NCI-H2107 treated with DMSO at 0.1 percent for 48 hours (cell line): ENCODE measurements around the gene GLB1L3.
A peak's percentile ranks its signal among the peaks of the same experiment; 100 is the strongest.

ENCODE experiments used
- DNase-seq: peaks from one replicate; lab custom pipeline; 2025; ENCODE audit not compliant: unreplicated experiment; lab: John Stamatoyannopoulos, UW

Gene GLB1L3, protein sequence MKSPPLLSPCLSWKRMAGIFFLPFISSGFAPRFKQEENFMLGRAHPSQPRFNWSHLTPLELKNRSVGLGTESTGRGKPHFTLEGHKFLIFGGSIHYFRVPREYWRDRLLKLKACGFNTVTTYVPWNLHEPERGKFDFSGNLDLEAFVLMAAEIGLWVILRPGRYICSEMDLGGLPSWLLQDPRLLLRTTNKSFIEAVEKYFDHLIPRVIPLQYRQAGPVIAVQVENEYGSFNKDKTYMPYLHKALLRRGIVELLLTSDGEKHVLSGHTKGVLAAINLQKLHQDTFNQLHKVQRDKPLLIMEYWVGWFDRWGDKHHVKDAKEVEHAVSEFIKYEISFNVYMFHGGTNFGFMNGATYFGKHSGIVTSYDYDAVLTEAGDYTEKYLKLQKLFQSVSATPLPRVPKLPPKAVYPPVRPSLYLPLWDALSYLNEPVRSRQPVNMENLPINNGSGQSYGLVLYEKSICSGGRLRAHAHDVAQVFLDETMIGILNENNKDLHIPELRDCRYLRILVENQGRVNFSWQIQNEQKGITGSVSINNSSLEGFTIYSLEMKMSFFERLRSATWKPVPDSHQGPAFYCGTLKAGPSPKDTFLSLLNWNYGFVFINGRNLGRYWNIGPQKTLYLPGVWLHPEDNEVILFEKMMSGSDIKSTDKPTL

GRCh38 chr11:134275534-134276395 is at the start of gene GLB1L3:
GLB1L3 (plus strand) TSS chr11:134276379; CDS start chr11:134276741, 362 bp downstream.
- peak; percentile 52 for DNase-seq

GRCh38 chr11:134226806-134227325 is 49.3 kb upstream of the GLB1L3 start:
- no peak for DNase-seq

DNA sequence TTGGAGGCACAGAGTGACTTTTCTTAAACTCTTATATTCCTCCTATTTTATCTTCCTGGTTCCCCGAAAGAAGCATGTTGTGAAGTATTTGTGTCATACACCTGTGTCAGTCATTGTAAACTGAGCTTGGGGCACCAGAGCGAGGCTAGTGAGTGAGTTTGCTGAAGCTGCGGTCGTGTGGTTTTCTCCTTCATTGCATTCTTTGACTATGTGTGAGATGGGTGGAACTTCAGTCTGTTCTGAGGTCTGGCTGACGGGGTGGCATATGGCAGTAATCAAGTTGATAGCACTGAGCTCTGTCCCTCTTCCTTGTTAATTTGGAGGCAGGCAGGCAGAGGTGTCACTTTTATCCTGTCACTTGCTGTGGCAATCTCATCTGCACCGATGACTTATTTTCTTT is 47.6 kb upstream of the GLB1L3 start:
- DNase-seq, result no peak

GRCh38 chr11:134229126-134229790 is 46.9 kb upstream of the GLB1L3 start:
- DNase-seq, result no peak

DNA sequence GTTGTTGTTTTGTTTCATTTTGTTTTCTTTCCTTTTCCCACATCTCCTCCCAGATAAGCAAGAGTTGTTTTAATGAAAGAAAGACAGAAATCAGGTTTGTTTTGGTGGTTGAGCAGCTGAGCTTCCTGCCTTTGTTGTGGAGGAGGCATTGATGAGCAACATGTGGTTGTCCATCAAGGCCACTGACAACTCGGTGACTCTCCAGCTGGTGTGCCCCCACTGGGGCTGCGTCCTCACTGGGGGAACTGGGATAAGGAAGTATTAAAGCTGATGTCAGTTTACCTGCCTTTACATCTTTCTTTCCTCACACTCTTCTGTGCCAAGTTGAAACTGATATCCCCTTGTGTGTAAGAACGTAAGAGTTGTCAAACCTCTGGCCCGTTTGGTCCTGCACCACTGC is 45.8 kb upstream of the GLB1L3 start:
- DNase-seq, result no peak

DNA sequence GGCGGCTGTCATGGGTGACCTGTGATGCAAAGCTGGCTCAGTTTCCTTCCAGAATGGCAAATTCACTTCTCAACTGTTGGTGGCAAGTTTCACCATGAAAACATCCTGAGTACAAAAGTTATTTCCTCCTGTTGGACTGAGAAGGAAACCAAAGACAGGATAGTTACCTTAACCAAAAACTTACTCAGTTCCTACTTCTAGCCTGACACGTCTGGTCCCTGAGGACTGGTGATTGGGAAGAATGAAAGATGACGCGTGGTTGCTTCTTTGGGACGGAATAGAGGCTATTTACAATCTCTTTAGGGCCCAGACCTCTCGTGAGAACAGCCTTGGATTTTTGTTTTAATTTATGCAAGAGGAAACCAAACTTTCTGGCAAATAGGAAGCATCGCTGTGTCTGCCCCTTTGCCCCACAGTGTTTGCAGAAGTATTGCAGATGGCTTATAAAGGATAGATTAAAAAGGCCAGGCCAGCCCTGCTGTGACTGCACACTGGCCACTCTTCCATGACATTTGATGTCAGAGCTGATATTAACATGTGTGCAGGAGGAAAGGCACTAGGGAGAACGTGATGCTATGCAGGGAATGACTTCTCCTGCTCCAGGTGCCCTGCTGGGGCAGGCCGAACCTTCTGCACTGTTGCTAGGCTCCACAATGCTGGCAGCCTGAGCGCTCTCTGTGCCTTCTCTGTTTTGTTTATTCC is 44.1 kb upstream of the GLB1L3 start:
- DNase-seq, result no peak

DNA sequence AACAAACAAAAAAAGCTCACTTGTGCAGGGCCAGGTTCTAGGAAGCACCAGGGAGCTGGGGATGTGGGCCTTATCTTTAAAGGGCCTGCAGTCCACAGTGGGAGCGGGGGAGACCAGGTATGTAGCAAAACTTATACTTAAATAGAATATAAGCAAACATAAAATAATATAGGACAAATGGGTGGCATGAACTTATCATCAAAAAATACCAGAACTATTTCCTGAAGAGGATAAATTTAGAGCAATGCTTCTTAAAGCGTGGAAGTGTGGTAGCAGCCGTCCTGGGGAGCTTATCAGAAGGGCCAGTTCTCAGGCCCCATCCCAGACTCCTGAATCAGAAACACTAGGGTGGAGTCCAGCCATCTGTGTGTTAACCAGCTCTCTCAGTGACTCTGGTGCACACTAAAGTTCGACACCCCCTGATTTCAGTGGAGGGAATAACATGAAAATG is 42.4 kb upstream of the GLB1L3 start:
- DNase-seq, result no peak

DNA sequence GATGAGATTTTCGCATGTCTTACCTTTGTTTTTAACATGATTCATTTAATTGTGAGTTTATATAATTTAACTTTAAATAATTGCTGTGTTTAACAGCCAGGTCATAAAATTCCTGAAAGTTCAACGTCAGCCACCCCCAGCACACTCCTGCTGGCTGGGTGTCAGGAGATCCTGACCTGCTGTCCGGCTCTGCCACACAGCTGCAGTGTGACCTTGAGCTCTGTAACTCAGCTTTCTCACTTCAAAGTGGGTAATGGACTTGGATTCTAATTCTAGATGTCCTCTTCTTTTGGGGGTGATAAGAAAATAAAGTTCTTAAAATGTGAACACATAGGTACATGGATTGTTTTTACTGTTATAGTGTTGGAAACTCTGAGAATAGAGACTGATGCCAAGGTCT is 40.8 kb upstream of the GLB1L3 start:
- no peak for DNase-seq

DNA sequence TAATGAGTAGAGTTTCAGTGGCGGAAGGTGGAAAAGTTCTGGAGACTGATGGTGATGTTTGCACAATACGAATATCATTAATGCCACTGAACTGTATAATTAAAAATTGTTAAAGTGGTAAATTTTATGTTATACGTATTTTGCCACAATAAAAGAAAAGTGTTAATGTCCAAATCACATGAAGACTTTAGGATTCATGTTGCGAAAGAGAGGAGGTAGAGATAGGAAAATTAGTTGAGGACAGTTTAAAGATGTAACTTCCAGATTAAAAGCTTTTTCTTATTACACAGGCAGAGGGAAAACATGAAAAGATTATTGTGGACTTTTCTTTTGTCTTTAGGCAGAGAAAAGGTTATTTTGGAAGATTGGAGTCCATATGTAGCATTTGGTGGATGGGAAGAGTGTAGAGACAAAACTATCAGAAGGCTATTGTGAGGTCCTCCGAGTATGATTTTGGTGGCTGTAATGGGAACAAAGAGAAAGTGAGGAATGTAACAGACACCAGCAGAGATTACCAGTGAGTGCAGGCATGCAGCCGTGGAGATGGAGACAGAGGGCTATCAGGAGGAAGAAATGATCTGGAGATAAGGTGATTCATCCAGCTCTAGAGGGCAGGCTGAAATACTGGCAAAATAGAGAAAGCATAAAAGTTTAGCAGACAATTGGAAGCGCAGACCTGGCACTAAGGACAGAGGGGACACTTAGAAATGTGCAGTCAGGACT is 39.2 kb upstream of the GLB1L3 start:
- no peak for DNase-seq

DNA sequence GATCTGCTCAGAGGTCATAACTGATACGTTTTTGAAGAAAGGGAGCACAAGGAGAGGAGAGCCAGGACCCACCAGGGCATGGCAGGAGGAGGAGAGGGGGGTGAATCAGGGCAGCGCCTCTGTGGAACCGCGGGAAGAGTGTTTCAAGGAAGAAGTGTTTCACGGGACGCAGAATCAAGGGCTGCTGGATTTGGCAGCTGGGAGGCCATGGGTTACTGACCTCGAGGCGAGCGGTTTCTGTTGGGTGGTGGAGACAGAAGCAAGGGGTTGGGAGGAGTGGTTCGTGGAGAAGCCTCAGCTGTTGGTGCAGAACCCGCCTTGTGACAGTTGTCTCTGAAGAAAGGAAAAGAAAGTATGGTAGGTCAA is 38.6 kb upstream of the GLB1L3 start:
- no peak for DNase-seq

- DNase-seq, result no peak
Measured at GRCh38 chr11:134238956-134239355, 37.2 kb upstream of the GLB1L3 start.

DNA sequence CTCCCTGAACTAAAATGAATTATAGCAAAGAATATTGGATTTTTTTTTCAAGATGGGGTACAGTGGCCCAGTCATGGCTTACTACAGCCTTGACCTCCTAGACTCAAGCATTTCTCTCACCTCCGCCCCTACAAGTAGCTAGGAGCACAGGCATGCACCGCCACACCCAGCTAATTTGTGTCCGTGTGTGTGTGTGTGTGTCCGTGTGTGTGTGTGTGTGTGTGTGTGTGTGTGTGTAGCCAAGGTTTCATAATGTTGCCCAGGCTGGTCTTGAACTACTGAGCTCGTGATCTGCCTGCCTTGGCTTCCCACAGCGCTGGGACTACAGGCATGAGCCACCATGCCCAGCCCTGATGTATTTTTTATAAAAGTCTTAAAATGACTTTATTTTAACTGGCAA is 35.6 kb upstream of the GLB1L3 start:
- no peak for DNase-seq

DNA sequence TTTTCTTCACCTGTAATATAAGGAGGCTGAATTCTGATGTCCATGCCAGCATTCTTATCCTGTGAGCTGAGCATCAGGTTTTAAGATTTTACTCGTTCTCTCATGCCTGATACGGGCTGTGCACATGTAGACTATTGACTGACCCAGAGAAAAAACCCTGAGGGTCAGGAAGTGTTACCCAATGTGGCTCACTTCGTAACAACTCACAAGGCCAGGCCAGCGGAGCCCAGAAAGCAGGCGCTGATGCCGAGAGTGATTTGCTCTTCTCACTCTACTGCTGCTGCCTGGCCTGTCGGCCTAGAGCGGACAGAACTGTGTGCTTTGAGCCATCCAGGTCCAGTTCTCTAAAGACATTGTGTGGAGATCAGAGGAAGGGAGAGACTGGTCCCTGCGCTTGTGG is 33.8 kb upstream of the GLB1L3 start:
- no peak for DNase-seq

- DNase-seq, result no peak
Measured at GRCh38 chr11:134243913-134244312, 32.3 kb upstream of the GLB1L3 start.

- DNase-seq, result peak; percentile 8
Measured at GRCh38 chr11:134244593-134244992, 31.6 kb upstream of the GLB1L3 start.

- no peak for DNase-seq
Measured at GRCh38 chr11:134245434-134245833, 30.7 kb upstream of the GLB1L3 start.

DNA sequence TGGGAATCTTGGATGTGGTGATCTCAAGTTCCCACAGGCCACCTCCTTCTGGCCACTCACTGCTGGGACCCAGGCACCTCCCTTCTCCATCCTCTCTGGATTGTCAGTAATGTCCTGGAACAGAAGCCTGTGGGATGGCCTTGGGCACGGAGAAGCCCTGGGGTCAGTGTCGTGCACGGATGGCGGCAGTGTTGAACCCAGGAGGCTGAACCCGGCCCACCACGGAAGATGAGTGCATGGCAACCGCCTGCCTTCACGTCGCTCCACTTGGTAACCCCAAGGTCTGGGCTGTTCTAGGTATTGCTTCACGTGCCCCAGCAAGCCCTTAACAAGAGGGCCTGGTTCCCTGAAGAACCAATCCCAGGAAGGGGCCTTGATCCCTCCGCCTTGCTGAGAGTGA is 30.1 kb upstream of the GLB1L3 start:
- no peak for DNase-seq

DNA sequence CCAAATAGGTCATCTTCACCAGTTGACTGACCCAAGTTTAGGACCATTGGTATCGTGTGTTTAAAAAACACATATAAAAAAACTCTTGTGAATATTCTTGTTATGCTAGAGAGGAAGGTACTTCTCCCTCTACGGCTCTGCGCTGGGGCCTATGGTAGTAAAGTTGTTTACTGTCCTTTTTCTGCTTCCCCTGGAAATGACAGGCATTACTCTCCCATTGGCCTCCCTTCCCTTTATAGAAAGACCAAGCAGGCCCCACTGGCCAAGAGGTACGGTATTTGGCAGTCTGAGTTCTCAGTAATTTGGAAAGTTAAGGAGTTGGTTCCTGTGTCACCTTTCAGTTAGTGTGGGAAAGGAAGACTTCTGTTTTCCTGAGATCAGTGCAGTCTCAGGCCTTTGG is 29.5 kb upstream of the GLB1L3 start:
- DNase-seq, result no peak

GRCh38 chr11:134248910-134249480 is 27.2 kb upstream of the GLB1L3 start:
- DNase-seq, result no peak
